ENCODE results near the gene ZNF22. TPM values are rescaled to one million over a fixed set of nuclear protein-coding genes. Genes with fewer than 3 reads are reported as not detected.
A peak's percentile ranks its signal among the peaks of the same experiment; 100 is the strongest.

Gene ZNF22
- total RNA-seq, 1 donor from 2014 or later: 45.2 TPM

DNA sequence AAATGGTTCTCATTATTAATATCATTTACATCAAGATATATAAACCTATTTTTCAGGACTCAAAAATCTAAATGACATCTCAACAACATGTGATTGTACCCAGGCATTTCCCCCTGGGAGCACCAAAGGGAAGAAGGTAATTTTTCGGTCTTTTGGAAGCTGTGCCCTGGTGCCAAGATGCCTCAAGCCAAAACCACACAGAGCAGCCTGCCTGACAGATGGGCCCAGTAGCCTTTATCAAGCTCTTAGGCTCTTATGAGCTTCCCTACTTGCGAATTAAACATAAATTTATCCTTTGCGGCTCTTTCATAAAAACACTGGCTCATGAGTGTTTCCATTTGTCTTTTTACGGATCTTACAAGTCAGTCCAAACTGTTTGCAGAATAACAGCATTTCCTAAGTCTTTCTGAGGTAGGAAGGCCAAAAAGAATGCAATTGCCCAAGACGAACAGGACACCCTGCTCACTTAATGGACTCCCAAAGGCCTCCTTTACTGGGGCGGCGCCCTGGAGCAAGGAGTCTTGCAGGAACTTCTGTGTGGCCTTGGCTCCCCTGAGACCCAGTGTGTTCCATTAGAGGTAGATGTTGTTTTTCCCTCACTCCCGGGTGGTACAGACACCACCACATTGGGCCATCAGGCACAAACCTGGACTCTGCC lies 45.2 kb upstream of the ZNF22 start:
- Mint-ChIP-seq H3K27me3 (ENCODE audit: low read depth) (no peaks in the 10 kb centered on the region), H3K9me3 (no peaks in the 10 kb centered on the region), H3K4me1 (peaks cover 46% of the 10 kb centered on the region), H3K36me3 (peaks cover 16% of the 10 kb centered on the region), H3K4me3 (no peak overlapping the region), H3K27ac (no peak overlapping the region)
- DNase-seq (ENCODE audit: low spot score in 2 of 2, unreplicated experiment in 2 of 2): no peak
- TF ChIP-seq CTCF (IDR thresholded peaks at IDR 0.05; ENCODE audit: unreplicated experiment): no peak

- no peak overlapping the region for H3K4me3 Mint-ChIP-seq
- H3K36me3 Mint-ChIP-seq: peaks cover 15% of the 10 kb centered on the region
- no peaks in the 10 kb centered on the region for H3K27me3 Mint-ChIP-seq (ENCODE audit: low read depth)
- no peaks in the 10 kb centered on the region for H3K9me3 Mint-ChIP-seq
- TF ChIP-seq CTCF (IDR thresholded peaks at IDR 0.05; ENCODE audit: unreplicated experiment): no peak
- H3K4me1 Mint-ChIP-seq: peaks cover 53% of the 10 kb centered on the region
- no peak for DNase-seq (ENCODE audit: low spot score in 2 of 2, unreplicated experiment in 2 of 2)
- no peak overlapping the region for H3K27ac Mint-ChIP-seq
Observed at GRCh38 chr10:44956226-44956625, 44.5 kb upstream of the ZNF22 start.

DNA sequence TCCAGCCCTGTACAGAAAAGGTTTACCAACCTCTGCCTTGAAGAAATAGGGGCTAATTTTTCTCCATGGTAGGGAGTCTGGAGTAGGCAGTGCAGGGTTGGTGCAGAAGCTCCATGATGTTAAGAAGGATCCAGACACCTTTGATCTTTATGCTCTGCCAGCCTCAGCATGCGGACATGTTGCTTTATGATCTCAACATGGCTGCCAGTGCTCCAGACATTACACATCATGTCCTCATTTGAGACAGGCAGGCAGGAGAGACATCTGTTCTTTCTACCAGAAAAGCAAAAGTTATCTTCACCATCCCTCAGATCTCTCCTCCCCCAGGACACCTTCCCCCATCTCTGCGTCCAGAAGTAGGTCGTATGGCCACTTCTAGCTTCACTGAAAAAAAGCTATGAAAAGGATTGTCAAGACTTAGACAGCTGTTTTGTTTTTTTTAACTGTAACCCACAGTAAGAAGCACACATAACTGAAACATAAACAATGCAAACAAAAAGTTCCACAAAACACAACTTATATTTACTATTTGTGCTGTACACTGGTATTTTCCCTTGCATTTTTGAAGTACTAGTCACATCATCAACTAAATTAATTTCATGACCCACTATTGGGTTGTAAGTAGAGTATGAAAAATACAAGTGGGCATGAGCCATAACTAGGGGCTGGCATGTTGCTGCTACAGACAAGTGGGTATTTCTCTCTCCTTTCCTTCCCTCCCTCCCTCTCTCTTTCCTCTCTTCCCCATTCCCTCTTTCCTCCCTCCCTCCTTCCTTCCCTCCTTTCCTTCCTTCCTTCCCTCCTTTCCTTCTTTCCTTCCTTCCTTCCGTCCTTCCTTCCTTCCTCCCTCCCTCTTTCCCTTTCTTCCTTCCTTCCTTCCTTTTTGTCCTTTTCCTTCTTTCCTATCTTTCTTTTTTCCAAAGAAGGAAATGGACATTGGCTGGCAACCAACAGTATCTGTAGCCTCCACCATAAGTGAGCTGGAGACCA lies 43.7 kb upstream of the ZNF22 start:
- Mint-ChIP-seq H3K27me3 (ENCODE audit: low read depth) (no peaks in the 10 kb centered on the region), H3K4me1 (peaks cover 49% of the 10 kb centered on the region), H3K27ac (no peak overlapping the region), H3K9me3 (no peaks in the 10 kb centered on the region), H3K36me3 (peaks cover 14% of the 10 kb centered on the region), H3K4me3 (no peak overlapping the region)
- no peak for DNase-seq (ENCODE audit: low spot score in 2 of 2, unreplicated experiment in 2 of 2)
- TF ChIP-seq CTCF (IDR thresholded peaks at IDR 0.05; ENCODE audit: unreplicated experiment): no peak

DNA sequence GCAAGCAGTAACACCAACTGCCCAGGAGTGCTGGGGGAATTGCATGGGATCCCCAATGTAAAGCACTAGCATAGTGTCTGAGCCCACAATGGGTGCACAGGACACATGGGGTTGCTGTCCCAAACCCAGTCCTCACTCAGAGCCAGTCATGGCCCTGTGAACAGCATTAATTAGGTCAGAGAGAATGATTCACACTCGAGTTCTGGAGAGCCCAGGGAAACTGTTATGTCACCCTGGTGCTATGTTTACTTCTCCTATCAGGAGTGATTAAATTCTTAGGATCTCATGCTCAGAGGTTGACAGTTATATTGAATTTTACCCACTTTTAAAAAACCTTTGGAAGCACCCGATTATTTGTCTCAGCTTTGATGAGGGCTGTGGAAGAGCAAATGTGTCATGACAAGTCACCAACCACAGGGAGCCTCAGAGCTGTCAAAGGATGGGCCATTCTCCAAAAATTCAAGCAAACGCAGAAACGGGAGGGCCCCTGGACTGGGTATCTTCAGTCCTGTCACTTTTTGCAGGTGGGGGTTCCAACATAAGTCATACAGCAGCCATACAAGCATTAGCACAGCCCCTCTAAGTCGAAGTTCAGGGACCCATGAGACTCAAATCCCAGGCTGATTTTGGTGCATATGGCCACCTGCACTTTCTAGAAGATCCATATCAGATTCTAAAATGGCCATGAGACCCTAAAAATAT lies 42.4 kb upstream of the ZNF22 start:
- Mint-ChIP-seq H3K9me3 (no peaks in the 10 kb centered on the region), H3K4me3 (peak overlapping the region; percentile 82), H3K4me1 (peaks cover 37% of the 10 kb centered on the region), H3K27me3 (ENCODE audit: low read depth) (no peaks in the 10 kb centered on the region), H3K27ac (peak overlapping the region; percentile 71), H3K36me3 (peaks cover 14% of the 10 kb centered on the region)
- DNase-seq (ENCODE audit: low spot score in 2 of 2, unreplicated experiment in 2 of 2): no peak
- no peak for TF ChIP-seq CTCF (IDR thresholded peaks at IDR 0.05; ENCODE audit: unreplicated experiment)

DNA sequence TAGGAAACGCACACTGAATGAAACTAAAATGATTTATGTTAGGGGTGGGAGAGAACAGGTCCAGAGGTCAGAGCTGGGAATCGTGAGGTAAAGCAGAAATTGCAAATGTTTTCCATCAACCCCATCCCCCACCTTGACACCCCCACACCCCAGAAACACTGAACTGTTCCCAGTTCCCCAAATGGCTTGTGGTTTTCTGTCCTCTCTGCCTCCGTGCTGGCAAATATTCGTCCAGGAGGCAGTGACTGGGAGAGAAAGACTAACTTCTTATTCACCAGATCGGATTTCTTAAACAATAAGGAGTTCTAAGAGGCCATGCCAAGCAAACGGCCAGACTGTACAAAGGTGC lies 41.9 kb upstream of the ZNF22 start:
- H3K4me3 Mint-ChIP-seq: peak overlapping the region; percentile 82
- no peak for DNase-seq (ENCODE audit: low spot score in 2 of 2, unreplicated experiment in 2 of 2)
- no peak for TF ChIP-seq CTCF (IDR thresholded peaks at IDR 0.05; ENCODE audit: unreplicated experiment)
- H3K27me3 Mint-ChIP-seq (ENCODE audit: low read depth): no peaks in the 10 kb centered on the region
- H3K9me3 Mint-ChIP-seq: no peaks in the 10 kb centered on the region
- peaks cover 14% of the 10 kb centered on the region for H3K36me3 Mint-ChIP-seq
- H3K27ac Mint-ChIP-seq: peak overlapping the region; percentile 62
- peaks cover 38% of the 10 kb centered on the region for H3K4me1 Mint-ChIP-seq
